Measurements from ENCODE around the gene CHRM4.

The CHRM4 gene

DNA sequence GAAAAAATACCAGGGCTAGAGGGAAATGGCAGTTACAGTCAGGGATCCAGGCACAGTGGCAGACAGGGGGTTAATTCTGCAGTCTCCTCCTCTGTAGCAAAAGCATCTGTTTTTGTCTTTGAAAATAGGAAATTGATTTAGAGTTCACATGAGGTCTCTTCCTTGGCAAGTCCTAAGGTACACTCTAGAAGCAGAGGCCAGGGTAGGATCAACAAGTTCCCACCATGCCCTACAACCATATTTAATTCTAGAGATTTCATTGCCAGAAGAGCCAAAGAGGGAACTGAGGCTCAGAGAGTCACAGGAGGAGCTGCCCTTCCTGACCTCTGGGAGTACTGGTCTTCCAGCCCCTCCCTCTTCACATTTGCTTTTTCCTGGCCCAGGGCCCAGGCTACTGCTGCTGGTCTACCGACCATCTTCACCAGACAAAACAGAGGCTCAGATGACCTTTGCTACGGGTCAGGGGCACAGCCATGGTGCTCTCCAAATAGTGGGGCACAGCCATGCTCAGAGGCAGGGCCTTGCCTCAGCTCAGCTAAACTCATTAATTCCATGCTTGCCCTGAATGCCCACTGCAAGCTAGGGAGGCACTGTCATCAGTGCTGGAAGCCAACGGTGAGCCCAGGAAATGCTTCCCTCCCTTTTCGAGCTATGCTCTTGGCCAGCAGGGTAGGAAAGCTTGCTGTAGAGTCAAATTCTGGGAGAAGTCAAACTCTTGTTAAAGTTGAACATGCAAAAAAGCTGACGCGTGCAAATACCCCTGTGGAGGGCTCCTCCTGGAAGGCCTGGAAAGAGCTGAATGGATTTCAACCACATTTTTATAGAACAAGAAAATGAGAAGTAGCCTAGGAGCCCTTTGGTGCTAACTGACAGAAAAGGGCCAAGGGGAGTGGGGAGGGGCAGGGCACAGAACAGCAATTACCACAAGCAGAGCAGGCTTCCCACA lies 11.7 kb upstream of the CHRM4 start:
- DNase-seq, result no peak

- no peak for DNase-seq
These were observed 6.0 kb upstream of the CHRM4 start for GRCh38 chr11:46397526-46397925.

DNA sequence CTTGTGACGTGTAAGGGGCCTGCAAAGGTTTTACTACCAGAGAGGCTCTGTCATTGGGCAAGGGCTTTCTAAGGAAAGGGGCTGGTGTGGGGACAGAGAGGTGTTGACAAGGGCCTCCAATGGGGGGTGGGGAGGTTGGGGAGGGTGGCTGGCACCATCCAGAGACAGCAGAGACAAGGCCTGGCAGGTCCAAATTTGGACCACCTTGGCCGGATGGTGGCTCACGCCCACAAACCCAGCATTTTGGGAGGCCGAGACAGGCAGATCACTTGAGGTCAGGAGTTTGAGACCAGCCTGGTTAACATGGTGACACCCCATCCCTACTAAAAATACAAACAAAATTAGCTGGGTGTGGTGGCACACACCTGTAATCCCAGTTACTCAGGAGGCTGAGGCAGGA lies 2.2 kb upstream of the CHRM4 start:
- no peak for DNase-seq

GRCh38 chr11:46393231-46393616 lies 1.6 kb upstream of the CHRM4 start:
- DNase-seq, result no peak

DNA sequence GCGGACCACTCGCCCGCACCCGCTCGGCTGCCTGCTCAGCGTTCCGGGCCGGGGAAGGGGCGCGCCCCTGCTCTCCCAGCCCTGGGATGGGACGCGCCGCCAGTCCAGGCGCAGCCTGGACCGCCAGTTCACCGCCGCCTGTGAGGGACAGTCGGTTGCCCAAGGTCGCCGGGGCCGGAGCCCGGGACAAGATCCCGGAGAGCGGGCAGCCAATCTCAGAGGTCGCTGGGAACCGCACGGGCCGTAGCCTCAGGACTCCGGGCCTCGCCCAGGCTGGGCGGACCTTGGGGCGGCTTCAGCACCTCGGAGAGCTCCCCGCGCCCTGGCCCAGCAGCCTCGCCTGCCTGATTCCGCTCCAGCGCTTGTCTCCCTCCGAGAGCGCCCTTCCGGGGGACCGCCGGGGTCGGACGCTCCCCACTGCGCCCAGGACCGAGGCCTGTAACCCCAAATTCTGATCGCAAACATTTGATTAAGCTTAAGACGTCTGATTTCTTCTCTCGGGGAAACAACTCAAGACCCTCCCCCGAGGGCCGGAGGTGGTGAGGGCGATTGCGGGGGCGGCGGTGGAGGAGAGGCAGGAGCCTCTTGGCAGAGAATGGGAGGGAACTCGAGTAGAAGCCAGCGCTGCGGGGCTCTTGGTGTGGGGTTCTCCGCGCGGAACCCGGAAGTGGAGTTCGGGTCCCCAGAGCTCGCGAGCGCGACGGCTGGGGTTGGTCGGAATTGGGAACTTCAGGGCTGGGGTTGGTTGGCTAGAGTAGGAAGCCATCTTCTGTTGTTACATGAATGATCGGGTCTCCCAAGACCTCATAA lies 1.1 kb upstream of the CHRM4 start:
- DNase-seq, result peak; percentile 91

- DNase-seq, result no peak
These were observed 394 bp downstream of the CHRM4 start for GRCh38 chr11:46391186-46391577.

- DNase-seq, result no peak
These were observed 1.0 kb downstream of the CHRM4 start for GRCh38 chr11:46390331-46391171.

- DNase-seq, result peak; percentile 74
These were observed 1.9 kb downstream of the CHRM4 start for GRCh38 chr11:46389450-46390330.

DNA sequence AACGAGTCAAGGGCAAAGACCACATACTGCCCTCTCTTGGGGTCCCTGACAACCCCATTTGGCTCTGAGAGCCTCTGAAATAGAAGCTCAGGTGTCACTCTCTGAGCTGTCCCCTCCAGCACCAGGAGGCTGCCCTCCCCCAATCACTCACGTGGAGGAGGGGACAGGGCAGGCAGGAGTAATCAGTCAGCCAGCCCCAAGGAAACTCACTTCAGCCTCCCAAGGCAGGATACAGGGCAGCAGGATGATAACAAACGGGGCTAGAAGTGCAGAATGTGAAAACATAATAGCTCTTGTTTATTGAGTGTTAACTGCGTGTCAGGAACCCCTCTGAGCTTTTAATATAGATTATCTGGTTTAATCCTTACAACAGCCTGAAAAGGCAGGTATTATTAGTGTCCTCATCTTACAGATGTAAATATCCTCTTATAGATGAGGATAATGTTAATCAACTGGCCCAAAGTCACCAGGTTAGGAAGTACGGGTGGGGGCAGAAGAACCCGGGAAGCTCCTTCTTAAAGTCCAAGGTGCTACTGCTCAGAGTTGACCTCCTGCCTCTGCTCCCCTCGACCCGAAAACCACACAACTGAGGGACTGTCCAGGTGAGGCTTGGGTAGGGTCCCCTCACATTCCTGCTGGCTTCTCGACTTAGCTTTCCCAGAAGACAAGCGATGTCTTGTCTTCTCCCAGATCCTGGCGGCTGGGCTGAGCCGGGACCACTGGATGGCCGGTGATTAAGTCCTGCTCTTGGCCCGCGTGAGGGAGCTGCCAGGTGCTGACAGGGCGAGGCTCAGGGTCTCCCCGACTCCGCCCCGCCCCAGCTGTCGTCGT lies 2.7 kb downstream of the CHRM4 start:
- DNase-seq, result no peak

GRCh38 chr11:46387919-46388618 lies 3.5 kb downstream of the CHRM4 start:
- DNase-seq, result no peak

GRCh38 chr11:46387456-46387855 lies 4.1 kb downstream of the CHRM4 start:
- DNase-seq, result no peak

DNA sequence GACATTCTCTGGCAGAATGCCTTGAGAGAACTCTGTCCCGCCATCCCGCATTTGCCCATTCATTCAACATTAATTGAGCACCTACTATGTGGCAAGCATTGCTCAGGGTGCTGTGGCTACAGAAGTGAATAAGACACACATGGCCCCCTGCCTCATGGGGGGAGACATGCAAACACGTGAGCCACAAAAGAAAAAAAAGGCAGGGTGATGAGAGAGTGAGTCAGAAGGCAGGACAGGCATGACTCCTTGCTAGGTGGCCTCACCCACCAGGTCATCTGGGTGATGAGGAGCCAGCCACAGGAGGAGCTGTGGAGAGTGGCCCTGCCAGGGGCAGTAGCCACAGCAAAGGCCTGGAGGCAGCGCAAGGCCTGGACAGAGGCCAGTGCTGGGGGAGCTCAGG lies 4.9 kb downstream of the CHRM4 start:
- no peak for DNase-seq

- no peak for DNase-seq
These were observed 5.5 kb downstream of the CHRM4 start for GRCh38 chr11:46386005-46386578.

DNA sequence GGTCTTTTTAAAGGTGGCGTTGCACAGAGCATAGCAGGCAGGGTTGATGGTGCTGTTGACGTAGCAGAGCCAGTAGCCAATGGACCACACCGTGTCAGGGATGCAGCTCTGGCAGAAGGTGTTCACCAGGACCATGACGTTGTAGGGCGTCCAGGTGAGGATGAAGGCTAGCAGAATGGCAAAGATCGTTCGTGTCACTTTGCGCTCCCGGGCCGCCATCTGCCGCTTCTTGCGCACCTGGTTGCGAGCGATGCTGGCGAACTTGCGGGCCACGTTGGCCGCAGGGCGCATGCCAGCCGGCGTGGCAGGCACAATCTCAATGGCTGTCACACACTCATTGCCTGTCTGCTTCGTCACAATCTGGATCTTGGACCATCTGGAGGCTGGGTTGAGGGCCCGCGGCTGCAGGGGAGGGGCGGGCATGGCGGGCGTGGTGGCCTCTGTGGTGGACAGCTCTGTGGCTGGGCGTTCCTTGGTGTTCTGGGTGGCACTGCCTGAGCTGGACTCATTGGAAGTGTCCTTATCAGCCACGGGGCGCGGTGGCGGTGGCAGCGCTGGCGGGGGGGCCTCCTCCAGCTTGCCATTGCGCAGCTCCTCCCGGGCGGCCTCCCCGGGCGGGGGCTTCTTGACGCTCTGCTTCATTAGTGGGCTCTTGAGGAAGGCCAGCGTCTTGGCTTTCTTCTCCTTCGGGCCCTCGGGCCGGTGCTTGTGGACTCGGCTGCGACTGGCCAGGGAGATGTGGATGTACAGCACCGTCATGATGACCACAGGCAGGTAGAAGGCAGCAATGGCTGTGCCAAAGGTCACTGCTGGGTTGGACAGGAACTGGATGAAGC lies 6.2 kb downstream of the CHRM4 start:
- no peak for DNase-seq

- DNase-seq, result no peak
These were observed 7.4 kb downstream of the CHRM4 start for GRCh38 chr11:46383974-46384701.

- DNase-seq, result no peak
These were observed 8.2 kb downstream of the CHRM4 start for GRCh38 chr11:46383404-46383758.

DNA sequence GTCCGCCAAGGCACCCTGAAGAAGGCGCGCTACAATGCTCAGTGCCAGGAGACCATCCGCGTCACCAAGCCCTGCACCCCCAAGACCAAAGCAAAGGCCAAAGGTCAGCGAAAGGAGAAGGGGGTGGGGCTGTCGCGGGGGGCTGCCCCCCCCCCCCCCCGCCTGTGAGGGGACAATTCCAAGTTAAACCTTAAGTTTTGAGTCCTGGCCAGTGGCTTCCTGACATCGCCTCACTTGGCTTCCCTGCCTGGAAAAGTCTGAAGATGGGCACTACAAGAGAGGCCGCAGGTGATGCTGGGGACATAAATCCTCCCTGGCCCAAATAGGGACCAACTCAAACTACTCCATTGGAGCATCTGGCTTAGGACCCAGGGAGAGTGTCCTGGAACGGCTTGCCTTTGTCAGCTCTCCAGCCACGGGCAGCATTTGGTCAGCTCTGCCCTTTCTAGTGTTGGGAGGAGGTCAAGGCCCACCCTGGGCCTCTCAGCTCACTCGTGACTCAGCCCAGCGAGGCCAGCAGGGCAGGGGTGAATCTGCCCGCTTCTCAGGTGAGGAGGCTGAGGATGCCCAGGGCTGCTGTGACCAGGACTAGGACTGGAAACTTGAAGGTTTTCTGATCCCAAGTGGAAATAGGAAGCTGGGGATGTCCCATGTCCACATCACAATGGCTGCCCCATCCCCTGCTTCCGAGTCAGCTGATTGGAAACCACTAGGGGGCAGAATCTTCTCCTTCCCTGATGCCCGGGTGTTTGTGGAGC lies 8.8 kb downstream of the CHRM4 start:
- no peak for DNase-seq

Measured in right forelimb (tissue), 1 donor.